Measurements from ENCODE around the gene HS6ST3.

Gene HS6ST3

DNA sequence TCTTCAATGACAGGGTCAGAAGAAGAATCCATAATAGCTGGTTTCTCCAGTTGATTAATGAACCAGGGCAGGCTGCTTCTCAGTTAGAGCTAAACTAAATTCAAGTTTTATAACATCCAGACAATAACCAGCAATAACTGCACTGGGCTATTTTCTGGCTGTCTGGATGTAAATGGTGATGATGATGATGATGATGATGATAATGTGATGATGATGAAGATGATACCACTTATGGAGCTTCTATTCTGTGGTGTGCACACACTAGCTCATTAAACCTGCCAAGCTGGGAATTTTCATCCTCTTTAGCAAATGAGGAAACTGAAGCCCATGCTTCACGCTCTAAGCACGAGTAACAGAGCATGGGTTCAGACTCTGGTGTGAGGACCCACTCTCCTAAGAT lies 772.2 kb downstream of the HS6ST3 start:
- no peak for DNase-seq

- DNase-seq = no peak
Observed at GRCh38 chr13:96862999-96863398, 773.1 kb downstream of the HS6ST3 start.

GRCh38 chr13:96871469-96871868 lies 781.6 kb downstream of the HS6ST3 start:
- DNase-seq = no peak

DNA sequence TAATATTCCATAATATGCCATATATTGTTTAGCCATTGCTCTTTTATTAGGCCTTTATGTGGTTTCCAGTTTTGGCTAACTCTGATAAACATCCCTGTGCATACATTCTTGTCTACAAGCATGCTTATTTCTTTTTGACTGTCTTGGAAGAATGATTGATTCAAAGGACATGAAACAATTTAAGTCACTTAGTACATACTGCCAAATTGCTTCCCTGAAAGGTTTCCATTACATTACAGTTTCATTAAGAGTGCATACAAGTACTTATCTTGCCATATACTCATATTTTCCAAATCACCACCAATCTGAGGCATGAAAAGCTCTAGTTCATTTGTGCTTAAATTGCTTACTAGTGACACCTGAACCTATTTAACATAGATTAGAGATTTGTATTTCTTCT lies 790.5 kb downstream of the HS6ST3 start:
- no peak for DNase-seq
